Liver (tissue), 9 donors: ENCODE results near the gene PTCSC3. TPM values are rescaled to one million over a fixed set of nuclear protein-coding genes. Genes with fewer than 3 reads are reported as not detected.

ENCODE experiments used
- DNase-seq: peaks from one replicate; pipeline ENCODE4 v3.0.0-alpha.2; 2017; ENCODE audit warnings: low spot score
- H3K27ac ChIP-seq, 2 donors: one replicate each; pipeline ENCODE4 v1.7.0; 2013; ENCODE audit warnings: inconsistent platforms in 2 of 2, low read length in 2 of 2, control low read depth in 1 of 2, low read depth in 1 of 2, mild to moderate bottlenecking in 1 of 2
- H3K27me3 ChIP-seq, 4 donors: one replicate each; pipeline versions ENCODE4 v1.6.1 to v1.7.0; 2013; ENCODE audit warnings: low read length in 3 of 4, inconsistent platforms in 1 of 4, mild to moderate bottlenecking in 1 of 4, moderate library complexity in 1 of 4; ENCODE audit not compliant: control insufficient read depth in 4 of 4, insufficient read depth in 4 of 4
- H3K36me3 ChIP-seq, 4 donors: one replicate each; pipeline versions ENCODE4 v1.6.1 to v1.7.0; 2013; ENCODE audit warnings: low read length in 3 of 4, mild to moderate bottlenecking in 3 of 4, low read depth in 1 of 4, moderate library complexity in 1 of 4; ENCODE audit not compliant: control insufficient read depth in 4 of 4, insufficient read depth in 3 of 4
- H3K4me1 ChIP-seq, 4 donors: one replicate each; pipeline versions ENCODE4 v1.6.1 to v1.7.0; 2013; ENCODE audit warnings: low read length in 3 of 4, mild to moderate bottlenecking in 3 of 4, moderate library complexity in 1 of 4; ENCODE audit not compliant: control insufficient read depth in 4 of 4, insufficient read depth in 4 of 4
- H3K4me3 ChIP-seq, 3 donors: one replicate each; pipeline versions ENCODE4 v1.6.1 to v1.7.0; 2013; ENCODE audit warnings: low read length in 3 of 3, control low read depth in 1 of 3, low read depth in 1 of 3, mild to moderate bottlenecking in 1 of 3
- H3K9ac ChIP-seq, 2 donors: one replicate each; pipeline ENCODE4 v1.7.0; 2013; ENCODE audit warnings: low read length in 2 of 2, mild to moderate bottlenecking in 2 of 2, moderate library complexity in 2 of 2, control low read depth in 1 of 2, low read depth in 1 of 2
- H3K9me3 ChIP-seq, 4 donors: one replicate each; pipeline versions ENCODE4 v1.6.1 to v1.7.0; 2013; ENCODE audit warnings: low read length in 3 of 4; ENCODE audit not compliant: control insufficient read depth in 4 of 4
- CTCF ChIP-seq: fragments of 150-350 bp; IDR thresholded peaks from 2 replicates; pipeline ENCODE4 v1.5.1; 2017; ENCODE audit warnings: improper control_type of control experiment, low read depth, low read length; ENCODE audit not compliant: missing input control
- EGR1 ChIP-seq, 2 donors: IDR thresholded peaks; 2 replicates each; pipeline ENCODE4 v1.6.1; 2016 to 2018; ENCODE audit warnings: antibody characterized with exemption in 2 of 2, low read depth in 2 of 2
- FOXA1 ChIP-seq: IDR thresholded peaks from 2 replicates; pipeline ENCODE4 v1.6.1; 2016; ENCODE audit warnings: antibody characterized with exemption
- FOXA2 ChIP-seq: IDR thresholded peaks from 2 replicates; pipeline ENCODE4 v1.6.1; 2016; ENCODE audit warnings: antibody characterized with exemption
- GABPA ChIP-seq, 2 donors: IDR thresholded peaks in 1 of 2; conservative IDR thresholded peaks in 1 of 2; 2 replicates each; pipeline ENCODE4 v1.6.1; 2016; ENCODE audit warnings: antibody characterized with exemption in 2 of 2, mild to moderate bottlenecking in 1 of 2, moderate library complexity in 1 of 2
- HNF4A ChIP-seq, 2 donors: conservative IDR thresholded peaks; 2 replicates each; pipeline ENCODE4 v1.6.1; 2016; ENCODE audit warnings: antibody characterized with exemption in 2 of 2, mild to moderate bottlenecking in 2 of 2
- HNF4G ChIP-seq: IDR thresholded peaks from 2 replicates; pipeline ENCODE4 v1.6.1; 2016; ENCODE audit warnings: antibody characterized with exemption
- JUND ChIP-seq, 2 donors: IDR thresholded peaks; 2 replicates each; pipeline ENCODE4 v1.6.1; 2016; ENCODE audit warnings: antibody characterized with exemption in 2 of 2
- NR2F2 ChIP-seq: IDR thresholded peaks from 2 replicates; pipeline ENCODE4 v1.6.1; 2016; ENCODE audit warnings: antibody characterized with exemption
- REST ChIP-seq: IDR thresholded peaks from 2 replicates; pipeline ENCODE4 v1.6.1; 2016; ENCODE audit warnings: antibody characterized with exemption, mild to moderate bottlenecking
- RXRA ChIP-seq, 2 donors: IDR thresholded peaks; 2 replicates each; pipeline ENCODE4 v1.6.1; 2017 to 2018; ENCODE audit warnings: antibody characterized with exemption in 2 of 2, mild to moderate bottlenecking in 1 of 2
- TAF1 ChIP-seq: conservative IDR thresholded peaks from 2 replicates; pipeline ENCODE4 v1.6.1; 2016; ENCODE audit warnings: antibody characterized with exemption, mild to moderate bottlenecking
- YY1 ChIP-seq: IDR thresholded peaks from 2 replicates; pipeline ENCODE4 v1.6.1; 2016; ENCODE audit warnings: antibody characterized with exemption, mild to moderate bottlenecking
- ZBTB33 ChIP-seq: IDR thresholded peaks from 2 replicates; pipeline ENCODE4 v1.6.1; 2016; ENCODE audit warnings: antibody characterized with exemption
- WGBS: extraction: QIAGEN DNeasy Blood & Tissue Kit; methylation state at CpG from one replicate; pipeline ENCODE4 v1.1.7; 2013; 5-methylcytosine and 5-hydroxymethylcytosine counted together
- polyA plus RNA-seq, 2 donors: library from polyadenylated mRNA; stranded (reverse) in 1 of 2; unstranded in 1 of 2; fragments of 200-250 nt in 1 of 2; fragments of >200 nt in 1 of 2; fragmentation: Nextera tagmentation in 1 of 2; extraction: Ambion mirVana in 1 of 2; gene quantifications; one replicate each; pipeline versions ENCODE4 v1.2.1 to v1.2.3, GENCODE V29; 2013 to 2015
- total RNA-seq, 2 donors: library from RNA; depleted of rRNA; stranded (reverse); fragments of >200 nt; gene quantifications; one replicate each; pipeline ENCODE4 v1.2.3, GENCODE V29; 2014
- donor health status: healthy.
- donor health status: healthy.
- donor health status: healthy.
- donor health status: healthy.
- donor health status: healthy.

Gene PTCSC3
- total and polyA plus RNA-seq, 4 donors: not detected

GRCh38 chr14:36222337-36222736, 45.8 kb upstream of the PTCSC3 start:
- H3K9me3 ChIP-seq: no peaks in the 10 kb centered on the region
- H3K27ac ChIP-seq: no peak overlapping the region
- no peaks in the 10 kb centered on the region for H3K4me1 ChIP-seq
- no peak for DNase-seq
- no peak overlapping the region for H3K4me3 ChIP-seq
- no peaks in the 10 kb centered on the region for H3K27me3 ChIP-seq
- no peak overlapping the region for H3K9ac ChIP-seq
- no peak for TF ChIP-seq FOXA2
- TF ChIP-seq YY1: no peak
- no peak for TF ChIP-seq NR2F2
- TF ChIP-seq HNF4A (conservative IDR thresholded peaks at IDR 0.05): no peak
- no peak for TF ChIP-seq RXRA (IDR thresholded peaks at IDR 0.05)
- no peak for TF ChIP-seq REST
- TF ChIP-seq HNF4G: no peak
- TF ChIP-seq FOXA1: no peak
- TF ChIP-seq GABPA (IDR thresholded peaks at IDR 0.05 in 1 of 2, conservative IDR thresholded peaks at IDR 0.05 in 1 of 2): no peak
- no peak for TF ChIP-seq ZBTB33
- no peak for TF ChIP-seq CTCF
- TF ChIP-seq TAF1: no peak
- no peak for TF ChIP-seq JUND (IDR thresholded peaks at IDR 0.05)
- TF ChIP-seq EGR1 (IDR thresholded peaks at IDR 0.05; ENCODE audit: low read depth in 2 of 2): no peak
- no peaks in the 10 kb centered on the region for H3K36me3 ChIP-seq

- Histone ChIP-seq H3K27me3 (peaks cover 0 to 1% (median 0%) of the 10 kb centered on the region in 4 donors), H3K9ac (no peak overlapping the region), H3K4me3 (no peak overlapping the region), H3K4me1 (no peaks in the 10 kb centered on the region), H3K27ac (no peak overlapping the region), H3K36me3 (no peaks in the 10 kb centered on the region), H3K9me3 (no peaks in the 10 kb centered on the region)
- DNase-seq: no peak
- TF ChIP-seq EGR1 (IDR thresholded peaks at IDR 0.05; ENCODE audit: low read depth in 2 of 2): no peak
- TF ChIP-seq FOXA2: no peak
- no peak for TF ChIP-seq YY1
- 55% methylated on average over 2 of the region's 2 CpGs for whole genome bisulfite sequencing
Observed at GRCh38 chr14:36221112-36221511, 44.6 kb upstream of the PTCSC3 start.
